Measurements from ENCODE around the gene PAIP2B. TPM values are rescaled to one million over a fixed set of nuclear protein-coding genes. Genes with fewer than 3 reads are reported as not detected.

The PAIP2B gene
- polyA plus RNA-seq, 1 donor from 2014 or later, result 14.4 TPM

DNA sequence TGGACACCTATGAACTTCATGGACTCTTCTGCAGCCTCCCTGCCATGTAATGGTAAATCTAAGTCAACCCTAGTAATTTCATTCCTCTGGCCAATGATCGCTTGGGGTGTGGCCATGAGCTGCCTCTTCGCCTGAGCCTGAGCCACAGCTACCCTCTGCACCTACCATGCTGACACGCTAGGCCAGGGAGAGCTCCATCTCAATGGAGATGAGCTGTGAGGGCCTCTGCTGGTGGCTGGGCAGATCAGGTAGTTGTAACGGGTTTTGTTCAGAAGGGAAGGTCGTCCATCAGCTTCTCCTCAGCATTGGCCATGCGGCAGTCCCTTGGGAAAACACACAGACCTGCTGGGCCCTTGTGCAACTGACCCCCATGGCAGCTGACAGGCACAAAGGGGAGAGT is 72.1 kb downstream of the PAIP2B start:
- Histone ChIP-seq H3K79me2 (replicated peaks; ENCODE audit: insufficient read depth, low read length) (no peaks in the 10 kb centered on the region), H3F3A (ENCODE audit: insufficient read depth, low read length, poor library complexity, severe bottlenecking) (no peaks in the 10 kb centered on the region), H4K20me1 (ENCODE audit: insufficient read depth) (no peaks in the 10 kb centered on the region), H3K9me3 (ENCODE audit: low read length) (no peaks in the 10 kb centered on the region), H3K9ac (ENCODE audit: low read length) (no peak overlapping the region), H3K9me2 (ENCODE audit: insufficient read depth, low read length) (no peaks in the 10 kb centered on the region), H2AFZ (ENCODE audit: low read depth, low read length) (no peak overlapping the region), H3K27ac (ENCODE audit: low read length) (no peak overlapping the region), H3K4me3 (ENCODE audit: low read length) (no peak overlapping the region), H3K27me3 (ENCODE audit: insufficient read depth, low read depth, low read length) (no peaks in the 10 kb centered on the region), H3K36me3 (ENCODE audit: insufficient read depth, low read length) (no peaks in the 10 kb centered on the region), H3K4me2 (ENCODE audit: low read length) (no peak overlapping the region)
- no peak for TF ChIP-seq POLR2AphosphoS5 (IDR thresholded peaks at IDR 0.05)
- TF ChIP-seq MXI1 (conservative IDR thresholded peaks at IDR 0.05; ENCODE audit: poor library complexity, severe bottlenecking), result no peak
- TF ChIP-seq TAF1 (IDR thresholded peaks at IDR 0.05; ENCODE audit: low read depth), result no peak
- no peak for TF ChIP-seq SMC3 (conservative IDR thresholded peaks at IDR 0.05; ENCODE audit: poor library complexity)
- TF ChIP-seq EZH2 (IDR thresholded peaks at IDR 0.05; ENCODE audit: borderline replicate concordance, insufficient read depth, low read length, poor library complexity, severe bottlenecking), result no peak
- TF ChIP-seq EP300 (conservative IDR thresholded peaks at IDR 0.05; ENCODE audit: poor library complexity, severe bottlenecking), result no peak

- no peaks in the 10 kb centered on the region for H3K27me3 ChIP-seq (ENCODE audit: insufficient read depth, low read depth, low read length)
- H3K4me2 ChIP-seq (ENCODE audit: low read length), result no peak overlapping the region
- no peak overlapping the region for H2AFZ ChIP-seq (ENCODE audit: low read depth, low read length)
- H4K20me1 ChIP-seq (ENCODE audit: insufficient read depth), result no peaks in the 10 kb centered on the region
- no peaks in the 10 kb centered on the region for H3K9me2 ChIP-seq (ENCODE audit: insufficient read depth, low read length)
- H3K36me3 ChIP-seq (ENCODE audit: insufficient read depth, low read length), result no peaks in the 10 kb centered on the region
- H3K9ac ChIP-seq (ENCODE audit: low read length), result no peak overlapping the region
- TF ChIP-seq EP300 (conservative IDR thresholded peaks at IDR 0.05; ENCODE audit: poor library complexity, severe bottlenecking) (no peak), EZH2 (IDR thresholded peaks at IDR 0.05; ENCODE audit: borderline replicate concordance, insufficient read depth, low read length, poor library complexity, severe bottlenecking) (no peak), MXI1 (conservative IDR thresholded peaks at IDR 0.05; ENCODE audit: poor library complexity, severe bottlenecking) (no peak), POLR2AphosphoS5 (IDR thresholded peaks at IDR 0.05) (no peak), TAF1 (IDR thresholded peaks at IDR 0.05; ENCODE audit: low read depth) (no peak), SMC3 (conservative IDR thresholded peaks at IDR 0.05; ENCODE audit: poor library complexity) (no peak), RAD21 (conservative IDR thresholded peaks at IDR 0.05) (no peak), REST (IDR thresholded peaks at IDR 0.05; ENCODE audit: borderline replicate concordance) (no peak)
- TF ChIP-seq, protein P1, sequence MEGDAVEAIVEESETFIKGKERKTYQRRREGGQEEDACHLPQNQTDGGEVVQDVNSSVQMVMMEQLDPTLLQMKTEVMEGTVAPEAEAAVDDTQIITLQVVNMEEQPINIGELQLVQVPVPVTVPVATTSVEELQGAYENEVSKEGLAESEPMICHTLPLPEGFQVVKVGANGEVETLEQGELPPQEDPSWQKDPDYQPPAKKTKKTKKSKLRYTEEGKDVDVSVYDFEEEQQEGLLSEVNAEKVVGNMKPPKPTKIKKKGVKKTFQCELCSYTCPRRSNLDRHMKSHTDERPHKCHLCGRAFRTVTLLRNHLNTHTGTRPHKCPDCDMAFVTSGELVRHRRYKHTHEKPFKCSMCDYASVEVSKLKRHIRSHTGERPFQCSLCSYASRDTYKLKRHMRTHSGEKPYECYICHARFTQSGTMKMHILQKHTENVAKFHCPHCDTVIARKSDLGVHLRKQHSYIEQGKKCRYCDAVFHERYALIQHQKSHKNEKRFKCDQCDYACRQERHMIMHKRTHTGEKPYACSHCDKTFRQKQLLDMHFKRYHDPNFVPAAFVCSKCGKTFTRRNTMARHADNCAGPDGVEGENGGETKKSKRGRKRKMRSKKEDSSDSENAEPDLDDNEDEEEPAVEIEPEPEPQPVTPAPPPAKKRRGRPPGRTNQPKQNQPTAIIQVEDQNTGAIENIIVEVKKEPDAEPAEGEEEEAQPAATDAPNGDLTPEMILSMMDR (IDR thresholded peaks at IDR 0.05; ENCODE audit: poor library complexity, severe bottlenecking), result no peak
- no peaks in the 10 kb centered on the region for H3K9me3 ChIP-seq (ENCODE audit: low read length)
- no peak overlapping the region for H3K27ac ChIP-seq (ENCODE audit: low read length)
- no peaks in the 10 kb centered on the region for H3F3A ChIP-seq (ENCODE audit: insufficient read depth, low read length, poor library complexity, severe bottlenecking)
- no peak overlapping the region for H3K4me3 ChIP-seq (ENCODE audit: low read length)
- H3K79me2 ChIP-seq (replicated peaks; ENCODE audit: insufficient read depth, low read length), result no peaks in the 10 kb centered on the region
Observed at GRCh38 chr2:71154279-71154678, 72.6 kb downstream of the PAIP2B start.

All from neural cell (in vitro differentiated cells).